ENCODE measurements around the gene WNK2.
A peak's percentile ranks its signal among the peaks of the same experiment; 100 is the strongest.

Gene WNK2

GRCh38 chr9:93203026-93203717 is 19.2 kb downstream of the WNK2 start:
- DNase-seq: no peak

DNA sequence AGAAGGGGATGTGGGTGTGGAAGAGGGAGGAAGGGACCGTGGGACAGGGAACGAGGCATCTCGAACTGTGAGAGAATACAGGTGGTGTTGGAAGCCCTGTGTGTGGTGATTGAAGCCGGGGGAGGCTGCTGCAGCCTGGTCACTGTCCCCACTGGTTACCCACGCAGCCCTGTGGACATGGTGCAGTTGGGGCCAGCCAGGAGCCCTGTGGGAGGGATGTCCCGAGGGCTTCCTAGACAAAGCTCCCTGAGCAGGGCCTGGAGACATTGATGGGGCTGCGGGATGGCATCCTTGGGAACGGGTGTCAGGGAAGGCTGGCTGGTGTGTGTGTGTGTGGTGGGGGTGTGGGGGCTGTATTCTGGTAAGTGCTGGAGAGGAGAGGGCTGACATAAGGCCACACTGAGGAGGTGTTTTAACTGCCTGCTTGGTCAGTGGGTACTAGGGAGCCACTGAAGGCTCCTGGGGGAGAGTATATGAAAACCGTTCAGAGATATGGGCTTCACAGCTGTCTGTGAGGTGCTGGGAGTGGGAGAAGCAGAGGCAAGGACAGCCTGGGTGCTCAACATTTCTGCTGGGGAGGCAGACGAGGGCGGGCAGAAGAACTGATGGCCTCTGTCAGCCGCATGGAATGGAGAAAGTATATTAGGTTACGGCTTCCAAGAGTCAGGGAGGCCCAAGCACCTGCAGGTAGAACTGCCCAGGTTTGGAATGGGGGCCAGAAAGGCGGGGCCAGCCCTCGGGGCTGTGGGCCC is 20.0 kb downstream of the WNK2 start:
- no peak for DNase-seq

DNA sequence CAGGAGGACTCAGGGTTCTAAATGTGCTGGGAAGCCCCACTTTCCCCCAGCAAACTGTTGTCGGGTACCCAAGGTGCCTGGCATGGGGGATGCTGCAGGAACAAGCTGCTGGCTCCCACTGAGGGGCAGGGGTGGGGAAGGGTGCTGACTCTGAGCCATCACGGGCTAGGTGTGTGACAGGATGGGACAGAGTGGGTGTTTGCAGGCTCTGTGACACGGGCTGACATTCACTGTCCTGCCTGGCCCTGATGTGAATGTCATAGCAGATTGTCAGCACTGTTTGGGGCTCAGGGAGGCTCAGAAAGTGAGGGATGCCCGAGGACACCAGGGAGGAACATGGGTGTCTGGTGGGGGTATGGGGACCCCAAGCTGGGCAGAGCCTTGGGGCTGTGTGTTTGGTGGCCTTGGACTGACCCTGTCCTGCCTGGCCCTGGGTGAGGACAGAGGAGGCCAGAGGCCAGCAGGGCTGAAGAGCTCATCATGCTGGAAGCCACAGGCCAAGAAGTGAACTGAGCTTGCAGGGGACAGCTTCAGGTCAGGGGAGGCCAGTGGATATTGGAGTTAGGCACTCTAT is 20.6 kb downstream of the WNK2 start:
- no peak for DNase-seq

DNA sequence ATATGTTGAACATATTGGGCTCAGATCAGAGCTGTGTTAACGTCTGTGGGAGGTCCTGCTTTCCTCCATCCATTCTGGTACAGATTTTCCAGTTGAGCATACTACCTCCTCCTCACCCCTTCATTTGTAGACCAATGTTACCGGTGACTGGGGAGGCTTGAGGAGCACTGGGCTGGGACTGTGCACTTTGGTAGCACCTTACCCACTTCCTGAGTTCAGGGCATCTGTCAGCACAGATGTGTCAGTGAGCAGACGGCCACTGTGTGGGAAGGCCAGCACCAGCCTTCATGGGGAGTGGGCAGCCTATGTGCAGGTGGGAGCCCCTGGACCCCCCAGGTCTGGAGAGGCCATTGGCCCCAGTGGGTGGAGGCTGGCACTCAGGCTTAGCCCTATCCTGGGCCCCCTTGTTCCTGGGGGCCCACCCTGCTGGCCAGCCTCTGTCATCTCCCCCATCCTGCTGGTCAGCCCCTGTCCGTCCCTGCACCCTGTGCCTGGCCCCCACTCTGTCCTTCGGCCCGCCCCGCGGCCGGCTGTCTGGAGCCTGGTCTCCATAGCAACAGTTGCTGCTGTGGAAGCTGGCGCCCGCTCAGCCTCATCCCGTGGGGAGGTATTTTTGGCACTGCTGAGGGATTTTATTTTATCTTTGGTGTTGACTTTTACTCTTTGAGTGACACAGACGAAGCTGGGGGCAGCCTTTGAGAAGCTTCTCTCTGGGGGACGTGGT is 21.3 kb downstream of the WNK2 start:
- peak; percentile 7 for DNase-seq

DNA sequence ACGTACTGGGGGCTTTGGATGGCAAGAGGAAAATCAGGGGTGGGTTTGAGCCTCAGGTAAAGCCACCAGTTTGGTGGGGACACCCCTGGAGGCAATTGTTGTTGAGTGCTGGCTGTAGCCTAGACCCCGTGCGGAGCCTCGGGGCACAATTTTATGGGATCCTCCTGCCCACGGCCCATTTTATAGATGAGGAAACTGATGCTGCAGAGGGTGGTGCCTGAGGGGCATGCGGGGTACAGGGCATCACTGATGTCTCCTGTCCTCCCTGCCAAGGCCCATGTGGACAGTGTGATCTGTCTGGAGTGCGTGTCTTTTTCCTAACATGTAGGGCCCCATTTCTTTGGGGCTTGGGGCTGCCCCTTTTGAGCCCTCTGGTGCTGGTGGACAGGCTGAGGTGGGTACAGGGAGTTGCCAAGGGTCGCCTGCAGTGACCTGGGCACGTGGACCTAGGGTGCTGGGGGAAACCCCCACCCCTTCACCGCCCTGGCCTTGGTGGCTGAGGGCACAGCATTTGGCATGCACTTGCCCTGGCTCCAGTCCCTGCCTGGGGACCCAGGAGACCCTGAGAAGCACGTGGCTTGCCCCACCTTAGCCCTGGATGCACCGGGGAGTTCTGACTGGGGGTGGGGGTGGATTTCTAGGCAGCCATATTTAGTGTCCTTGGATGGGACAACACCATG is 22.1 kb downstream of the WNK2 start:
- no peak for DNase-seq

DNA sequence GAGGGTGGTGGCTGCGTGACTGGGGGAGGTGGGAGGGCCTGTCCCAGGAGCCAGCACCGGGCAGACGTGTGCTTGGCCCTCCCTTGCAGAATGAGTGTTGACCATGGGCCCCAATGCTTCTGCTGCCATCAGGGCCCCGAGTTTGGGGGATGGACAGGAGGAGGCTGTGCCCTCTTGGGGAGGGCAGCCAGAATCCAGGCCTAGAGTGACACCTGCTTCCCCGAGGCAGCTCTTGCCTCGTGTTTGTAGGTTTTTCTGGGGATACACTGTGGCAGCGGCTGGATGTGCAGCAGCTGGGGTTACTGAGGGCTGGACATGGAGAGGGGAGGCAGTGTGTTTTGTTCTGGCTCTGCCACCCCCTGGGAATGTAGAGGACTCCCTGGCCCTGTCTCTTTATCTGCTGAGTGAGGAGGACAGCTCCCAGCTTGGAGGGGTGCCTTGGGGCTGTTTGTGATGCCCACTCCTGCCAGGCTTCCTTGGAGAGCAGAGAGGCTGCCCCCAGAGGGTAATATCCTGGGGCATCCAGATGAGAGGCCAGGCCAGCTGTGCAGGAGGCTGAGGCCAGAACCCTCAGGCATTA is 22.7 kb downstream of the WNK2 start:
- no peak for DNase-seq

GRCh38 chr9:93207326-93207814 is 23.4 kb downstream of the WNK2 start:
- DNase-seq: no peak

- no peak for DNase-seq
Measured at GRCh38 chr9:93207860-93208734, 24.2 kb downstream of the WNK2 start.

GRCh38 chr9:93209097-93209496 is 25.2 kb downstream of the WNK2 start:
- DNase-seq: no peak

DNA sequence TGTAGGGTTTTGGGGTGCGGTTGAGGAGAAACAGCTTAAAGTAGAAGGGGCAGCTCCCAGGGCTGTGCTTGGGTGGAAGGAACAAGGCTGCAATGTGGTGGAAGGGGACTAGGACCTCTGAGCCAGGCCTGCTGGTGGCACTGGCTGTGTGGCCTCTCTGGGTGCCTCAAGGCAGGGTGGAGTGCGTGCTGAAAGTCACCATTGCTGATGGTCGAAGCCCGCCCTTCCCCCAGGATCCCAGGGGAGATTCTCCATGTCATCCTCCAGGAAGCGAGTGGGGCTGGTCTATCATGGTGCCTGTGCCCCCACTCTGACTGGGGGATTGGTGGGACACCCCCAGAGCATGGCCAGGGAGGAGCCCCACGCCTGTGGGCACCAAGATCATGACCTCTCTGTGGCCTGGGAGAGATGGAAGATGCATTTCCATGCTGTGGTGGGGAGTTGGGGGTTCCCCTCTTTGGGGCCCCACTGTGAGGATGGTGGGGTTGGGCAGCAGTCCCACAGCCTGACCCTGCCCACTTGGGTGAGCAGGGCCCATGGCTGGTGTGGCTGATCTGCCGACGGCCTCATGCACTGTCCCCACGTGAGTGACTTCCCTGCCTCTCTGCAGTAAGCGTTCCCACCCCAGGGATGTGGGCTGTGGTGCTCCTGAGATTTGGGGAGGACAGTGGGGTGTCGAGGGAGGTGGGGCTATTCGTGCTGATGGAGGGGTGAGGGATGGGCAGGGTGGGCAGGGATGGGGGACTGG is 25.8 kb downstream of the WNK2 start:
- no peak for DNase-seq

DNA sequence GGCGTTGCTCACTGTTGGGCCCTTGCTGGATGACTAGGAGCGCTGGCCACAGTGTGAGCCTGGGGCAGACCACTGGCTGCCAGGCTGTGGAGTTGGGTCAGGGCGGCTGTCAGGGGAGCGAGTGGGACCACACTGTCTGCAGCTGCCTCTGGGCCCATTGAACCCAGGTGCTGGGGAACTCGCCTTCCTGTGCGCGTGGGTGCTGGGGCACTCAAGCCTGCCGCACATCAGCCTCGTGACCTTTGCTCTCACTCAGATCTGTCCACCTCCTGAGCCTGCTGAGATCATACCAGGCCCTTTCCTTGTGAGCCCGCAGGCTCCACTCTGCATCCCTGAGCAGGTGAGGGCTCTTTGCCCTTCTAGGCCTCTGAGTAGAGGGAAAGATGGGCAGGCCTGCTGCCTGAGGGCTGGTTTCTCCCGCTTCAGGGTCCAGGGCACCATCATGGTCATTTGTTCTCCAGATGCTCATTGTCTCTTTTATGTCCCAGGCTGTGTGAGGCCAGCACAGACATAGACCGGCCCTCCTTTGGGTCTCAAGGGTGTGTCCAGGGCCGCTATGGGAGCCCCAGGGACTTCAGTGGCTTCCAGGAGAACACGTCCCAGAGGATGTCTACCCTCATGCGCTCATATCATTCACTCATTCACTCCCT is 26.5 kb downstream of the WNK2 start:
- DNase-seq: no peak

DNA sequence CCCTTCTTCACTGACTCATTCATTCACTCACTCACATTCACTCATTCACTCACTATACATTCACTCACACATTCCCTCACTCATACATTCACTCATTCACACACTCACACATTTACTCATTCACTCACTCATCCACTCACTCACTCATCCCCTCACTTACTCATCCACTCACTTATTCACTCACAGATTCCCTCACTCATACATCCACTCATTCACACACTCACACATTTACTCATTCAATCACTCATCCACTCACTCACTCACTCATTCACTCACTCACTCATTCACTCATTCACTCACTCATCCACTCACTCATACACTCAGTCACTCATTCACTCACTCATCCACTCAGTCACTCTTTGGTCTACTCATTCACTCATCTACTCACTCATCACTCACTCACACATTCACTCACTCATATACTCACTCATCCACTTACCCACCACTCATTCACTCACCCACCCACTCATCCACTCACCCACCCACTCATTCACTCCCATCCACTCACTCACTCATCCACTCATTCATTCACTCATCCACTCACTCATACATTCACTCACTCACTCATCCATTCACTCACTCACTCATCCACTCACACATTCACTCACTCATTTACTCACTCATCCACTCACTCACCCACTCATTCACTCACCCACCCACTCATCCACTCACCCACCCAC is 27.2 kb downstream of the WNK2 start:
- DNase-seq: no peak

DNA sequence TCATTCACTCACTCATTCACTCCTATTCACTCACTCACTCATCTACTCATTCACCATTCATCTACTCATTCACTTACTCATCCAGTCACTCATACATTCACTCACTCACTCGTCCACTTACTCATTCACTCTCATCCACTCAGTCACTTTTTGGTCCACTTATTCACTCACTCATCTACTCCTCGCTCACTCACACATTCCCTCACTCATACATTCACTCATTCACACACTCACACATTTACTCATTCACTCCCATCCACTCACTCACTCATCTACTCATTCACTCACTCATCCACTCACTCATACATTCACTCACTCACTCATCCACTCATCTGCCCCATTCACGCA is 27.7 kb downstream of the WNK2 start:
- no peak for DNase-seq

DNA sequence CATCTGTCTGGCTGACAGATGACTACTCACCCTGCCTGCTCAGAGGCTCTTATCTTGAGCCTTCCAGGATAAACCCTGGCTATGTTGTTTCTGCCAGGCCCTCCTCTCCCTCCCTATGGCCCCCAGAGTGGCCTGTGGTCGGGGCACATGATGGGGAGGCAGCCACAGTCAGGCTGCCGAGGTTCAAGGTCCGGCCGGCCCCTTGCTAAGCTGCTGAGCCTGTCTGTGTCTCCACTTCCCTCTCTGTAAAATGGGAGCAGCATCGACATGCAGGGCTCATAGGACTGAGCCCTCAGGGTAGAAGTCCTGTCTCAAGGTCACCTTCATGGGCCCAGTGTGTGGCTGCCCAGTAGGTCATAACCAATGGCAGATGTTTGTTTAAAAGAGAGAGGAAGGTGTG is 28.5 kb downstream of the WNK2 start:
- no peak for DNase-seq

DNA sequence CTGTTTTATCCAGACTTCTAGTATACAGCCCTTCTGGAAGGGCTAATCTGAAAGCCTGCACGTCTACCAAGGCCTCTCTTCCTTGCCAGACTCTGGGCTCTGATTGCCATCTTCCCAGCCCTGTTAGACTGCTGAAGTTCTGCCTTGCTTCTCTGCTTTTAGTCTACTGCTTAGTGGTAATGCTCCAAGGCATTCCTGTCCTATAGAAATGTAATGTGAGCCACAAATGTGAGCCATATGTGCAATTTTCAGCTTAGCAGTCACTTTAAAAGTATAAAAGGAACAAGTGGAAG is 32.1 kb downstream of the WNK2 start:
- DNase-seq: no peak

DNA sequence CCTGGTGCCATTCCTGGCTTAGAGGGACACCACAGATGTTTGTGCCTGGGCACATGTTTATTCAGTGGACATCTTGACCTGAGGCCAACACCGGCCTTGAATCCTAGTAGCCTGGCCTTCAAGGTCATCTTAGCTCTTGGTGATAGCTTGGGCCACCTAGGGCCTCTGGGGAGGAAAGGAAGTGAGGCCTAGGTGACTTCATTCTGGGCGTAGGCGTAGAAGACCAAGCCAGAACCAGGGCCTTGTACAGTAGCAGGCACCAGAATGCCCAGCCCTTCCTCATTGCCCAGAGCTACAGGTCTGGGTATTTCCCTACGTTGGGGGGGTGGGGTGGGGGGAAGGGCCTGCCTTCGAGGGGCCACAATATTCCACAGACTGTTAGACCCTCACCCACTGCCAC is 33.8 kb downstream of the WNK2 start:
- no peak for DNase-seq

GRCh38 chr9:93218161-93218560 is 34.2 kb downstream of the WNK2 start:
- no peak for DNase-seq

- no peak for DNase-seq
Measured at GRCh38 chr9:93218671-93219420, 34.9 kb downstream of the WNK2 start.

DNA sequence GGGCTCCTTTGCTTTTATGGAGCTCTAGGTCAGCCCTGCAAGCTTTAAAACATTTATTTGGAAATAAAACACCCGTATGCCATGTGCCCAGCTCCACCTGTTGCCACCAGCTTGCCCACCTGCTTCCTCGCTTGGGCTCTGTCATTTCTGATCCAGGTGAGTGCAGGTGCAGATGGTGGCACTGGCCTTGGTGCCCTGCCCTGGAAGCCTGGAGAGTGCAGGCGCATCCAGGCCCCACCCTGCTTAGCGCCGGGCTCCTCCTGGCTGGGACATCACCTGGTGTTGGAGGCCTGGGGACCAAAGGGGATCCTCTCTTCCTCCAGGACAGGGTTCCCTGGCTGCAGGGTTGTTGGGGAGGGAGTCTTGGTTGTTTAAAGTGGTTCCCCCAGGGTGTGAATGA is 35.8 kb downstream of the WNK2 start:
- no peak for DNase-seq

All from CD4-positive, alpha-beta T cell treated with Interleukin-12 subunit alpha and Interleukin-12 subunit beta, for 1 hour (primary cell).